Vagina (tissue), 2 donors: ENCODE data around the gene PTGR3. TPM values are rescaled to one million over a fixed set of nuclear protein-coding genes. Genes with fewer than 3 reads are reported as not detected.
"Not testable (repeated sequence)": the region's sequence is repeated elsewhere in the genome, so short reads cannot be mapped to it uniquely, and the experiment has no call there.

Experiments used
- DNase-seq, 2 donors: peaks; one replicate each; pipeline ENCODE4 v3.0.0-alpha.2; 2017; ENCODE audit errors: extremely low spot score in 2 of 2
- H3K27ac ChIP-seq: fragments of 200-600 bp; sonication (generic); one replicate; pipeline ENCODE4 v1.5.1; 2019
- H3K27me3 ChIP-seq: fragments of 200-600 bp; sonication (generic); one replicate; pipeline ENCODE4 v1.5.1; 2019
- H3K36me3 ChIP-seq, 2 donors: fragments of 200-600 bp; sonication (generic); one replicate each; pipeline ENCODE4 v1.5.1; 2017 to 2019
- H3K4me1 ChIP-seq: fragments of 200-600 bp; sonication (generic); one replicate; pipeline ENCODE4 v1.5.1; 2019
- H3K4me3 ChIP-seq, 2 donors: fragments of 200-600 bp; sonication (generic); 1 replicate in 1 of 2; 2 replicates in 1 of 2; pipeline ENCODE4 v1.5.1; 2016 to 2019
- H3K9me3 ChIP-seq: fragments of 200-600 bp; sonication (generic); one replicate; pipeline ENCODE4 v1.5.1; 2019
- POLR2A ChIP-seq, 2 donors: fragments of 450-650 bp; IDR thresholded peaks; one replicate each; pipeline ENCODE4 v1.6.1; 2017; ENCODE audit warnings: antibody characterized with exemption in 2 of 2, mild to moderate bottlenecking in 2 of 2, moderate library complexity in 2 of 2
- POLR2AphosphoS5 ChIP-seq, 2 donors: sonication (generic); formaldehyde crosslinking; IDR thresholded peaks; one replicate each; pipeline ENCODE4 v1.9.0; 2017; ENCODE audit warnings: antibody characterized with exemption in 2 of 2, mild to moderate bottlenecking in 2 of 2, low read depth in 1 of 2; ENCODE audit not compliant: insufficient read depth in 1 of 2
- intact Hi-C: fragments of 100-400 bp; cut with DNase I; formaldehyde crosslinking; loops from one replicate; pipeline ENCODE4 v1.15.1; 2023
- total RNA-seq: library from RNA; depleted of rRNA; stranded (reverse); fragments of >200 nt; gene quantifications from one replicate; pipeline ENCODE4 v1.2.3, GENCODE V29; 2016
- TF ChIP-seq, protein P1 (sequence below), 3 experiments: fragments of 450-650 bp in 2 of 3; fragments of 200-600 bp in 1 of 3; sonication (generic) in 1 of 3; IDR thresholded peaks; one replicate each; pipeline ENCODE4 v1.5.1; 2017 to 2019; ENCODE audit warnings: antibody characterized with exemption in 3 of 3, mild to moderate bottlenecking in 2 of 3, moderate library complexity in 2 of 3

The PTGR3 gene
- total RNA-seq, 1 donor from 2014 or later: 16.0 TPM

DNA sequence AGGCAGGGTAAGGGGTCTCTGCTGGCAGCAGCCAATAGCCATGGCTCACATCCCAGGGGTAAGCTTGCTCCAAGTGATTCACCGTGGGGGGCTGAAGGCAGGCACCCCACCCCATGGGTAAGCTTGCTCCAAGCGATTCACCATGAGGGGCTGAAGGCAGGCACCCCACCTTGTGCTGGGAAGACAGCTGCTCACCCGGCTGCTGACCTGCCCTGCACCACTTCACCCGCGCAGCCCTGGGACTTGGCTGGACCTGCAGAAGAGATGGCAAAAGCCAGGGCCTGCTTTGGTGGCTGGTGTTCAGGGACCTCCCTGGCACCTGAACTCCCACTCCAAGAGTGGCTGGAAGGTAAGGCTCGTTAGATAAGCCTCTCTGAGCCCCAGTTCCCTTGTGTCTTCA, 19.2 kb downstream of the PTGR3 start:
- intact Hi-C loops: no loop called here
- Histone ChIP-seq H3K27ac (no peak overlapping the region), H3K9me3 (no peaks in the 10 kb centered on the region), H3K36me3 (no peaks in the 10 kb centered on the region), H3K4me1 (no peaks in the 10 kb centered on the region), H3K4me3 (no peak overlapping the region), H3K27me3 (no peaks in the 10 kb centered on the region)
- no peak for TF ChIP-seq POLR2A (IDR thresholded peaks at IDR 0.05)
- TF ChIP-seq, protein P1, sequence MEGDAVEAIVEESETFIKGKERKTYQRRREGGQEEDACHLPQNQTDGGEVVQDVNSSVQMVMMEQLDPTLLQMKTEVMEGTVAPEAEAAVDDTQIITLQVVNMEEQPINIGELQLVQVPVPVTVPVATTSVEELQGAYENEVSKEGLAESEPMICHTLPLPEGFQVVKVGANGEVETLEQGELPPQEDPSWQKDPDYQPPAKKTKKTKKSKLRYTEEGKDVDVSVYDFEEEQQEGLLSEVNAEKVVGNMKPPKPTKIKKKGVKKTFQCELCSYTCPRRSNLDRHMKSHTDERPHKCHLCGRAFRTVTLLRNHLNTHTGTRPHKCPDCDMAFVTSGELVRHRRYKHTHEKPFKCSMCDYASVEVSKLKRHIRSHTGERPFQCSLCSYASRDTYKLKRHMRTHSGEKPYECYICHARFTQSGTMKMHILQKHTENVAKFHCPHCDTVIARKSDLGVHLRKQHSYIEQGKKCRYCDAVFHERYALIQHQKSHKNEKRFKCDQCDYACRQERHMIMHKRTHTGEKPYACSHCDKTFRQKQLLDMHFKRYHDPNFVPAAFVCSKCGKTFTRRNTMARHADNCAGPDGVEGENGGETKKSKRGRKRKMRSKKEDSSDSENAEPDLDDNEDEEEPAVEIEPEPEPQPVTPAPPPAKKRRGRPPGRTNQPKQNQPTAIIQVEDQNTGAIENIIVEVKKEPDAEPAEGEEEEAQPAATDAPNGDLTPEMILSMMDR (IDR thresholded peaks at IDR 0.05): no peak
- TF ChIP-seq POLR2AphosphoS5 (IDR thresholded peaks at IDR 0.05; ENCODE audit: insufficient read depth in 1 of 2, low read depth in 1 of 2): no peak
- DNase-seq: no peak

DNA sequence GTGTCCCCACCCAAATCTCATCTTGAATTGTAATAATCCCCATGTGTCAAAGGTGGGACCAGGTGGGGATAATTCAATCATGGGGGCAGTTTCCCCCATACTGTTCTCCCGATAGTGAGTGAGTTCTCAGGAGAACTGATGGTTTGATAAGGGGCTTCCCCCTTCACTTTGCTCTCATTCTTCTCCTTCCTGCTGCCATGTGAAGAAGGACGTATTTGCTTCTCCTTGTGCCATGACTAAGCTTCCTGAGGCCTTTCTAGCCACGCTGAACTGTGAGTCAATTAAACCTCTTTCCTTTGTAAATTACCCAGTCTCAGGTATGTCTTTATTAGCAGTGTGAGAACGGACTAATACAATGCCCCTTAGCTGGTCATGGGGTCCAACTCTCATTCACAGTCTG, 21.2 kb downstream of the PTGR3 start:
- H3K9me3 ChIP-seq, H3K4me1 ChIP-seq, H3K36me3 ChIP-seq, intact Hi-C loops, DNase-seq, H3K27ac ChIP-seq, H3K4me3 ChIP-seq, H3K27me3 ChIP-seq: not testable (repeated sequence)

DNA sequence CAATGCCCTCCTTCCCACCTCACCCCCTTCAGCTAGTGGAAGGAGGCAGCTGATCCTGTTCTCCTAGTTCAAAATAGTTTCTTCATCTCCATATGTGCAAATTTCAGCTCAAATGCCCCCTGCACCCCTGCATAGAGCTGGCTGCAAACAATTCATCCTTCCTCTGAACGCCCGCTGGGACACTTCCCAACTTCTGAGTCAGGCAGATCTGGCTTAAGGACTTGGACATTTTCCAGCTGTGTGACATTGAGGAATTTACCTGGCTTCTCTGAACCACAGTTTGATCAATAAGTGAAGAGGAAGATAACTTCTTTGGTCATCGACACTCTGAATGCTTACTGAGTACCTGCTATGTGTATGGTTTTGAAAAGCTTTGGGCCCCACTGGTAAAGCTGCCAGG, 23.5 kb downstream of the PTGR3 start:
- Histone ChIP-seq H3K4me3 (no peak overlapping the region), H3K9me3 (no peaks in the 10 kb centered on the region), H3K27ac (no peak overlapping the region), H3K27me3 (no peaks in the 10 kb centered on the region), H3K4me1 (no peaks in the 10 kb centered on the region), H3K36me3 (no peaks in the 10 kb centered on the region)
- no peak for DNase-seq
- TF ChIP-seq, protein P1 (IDR thresholded peaks at IDR 0.05): no peak
- TF ChIP-seq POLR2AphosphoS5 (IDR thresholded peaks at IDR 0.05; ENCODE audit: insufficient read depth in 1 of 2, low read depth in 1 of 2): no peak
- no peak for TF ChIP-seq POLR2A (IDR thresholded peaks at IDR 0.05)
- intact Hi-C loops: no loop called here

DNA sequence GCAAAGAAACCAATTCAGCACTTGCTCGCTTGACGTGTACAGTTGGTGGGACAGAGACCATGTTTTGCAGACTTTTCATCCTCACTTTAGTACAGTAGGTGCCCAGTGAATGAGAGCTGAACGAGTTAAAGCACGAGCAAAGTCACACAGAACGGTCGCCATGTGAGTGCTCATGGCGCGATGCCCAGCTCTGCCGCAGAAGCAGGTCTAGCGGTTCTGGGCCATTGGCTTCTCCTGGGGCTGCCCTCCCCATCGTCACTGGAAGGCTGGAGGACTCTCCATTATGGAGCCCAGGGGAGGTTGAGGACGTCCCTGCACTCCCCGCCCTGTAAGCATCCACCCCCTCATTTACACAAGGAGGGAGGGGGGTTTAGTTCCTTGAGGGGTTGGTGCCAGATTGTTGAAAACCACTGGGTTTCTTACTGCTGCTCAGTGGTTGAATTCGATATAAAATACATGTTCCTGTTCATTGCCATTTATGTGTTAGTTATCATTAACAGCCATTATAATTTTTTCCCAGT, 24.9 kb downstream of the PTGR3 start:
- intact Hi-C loops: no loop called here
- no peak overlapping the region for H3K4me3 ChIP-seq
- no peak overlapping the region for H3K27ac ChIP-seq
- TF ChIP-seq, protein P1 (IDR thresholded peaks at IDR 0.05): no peak
- H3K36me3 ChIP-seq: no peaks in the 10 kb centered on the region
- no peaks in the 10 kb centered on the region for H3K4me1 ChIP-seq
- no peaks in the 10 kb centered on the region for H3K27me3 ChIP-seq
- H3K9me3 ChIP-seq: no peaks in the 10 kb centered on the region
- no peak for DNase-seq

DNA sequence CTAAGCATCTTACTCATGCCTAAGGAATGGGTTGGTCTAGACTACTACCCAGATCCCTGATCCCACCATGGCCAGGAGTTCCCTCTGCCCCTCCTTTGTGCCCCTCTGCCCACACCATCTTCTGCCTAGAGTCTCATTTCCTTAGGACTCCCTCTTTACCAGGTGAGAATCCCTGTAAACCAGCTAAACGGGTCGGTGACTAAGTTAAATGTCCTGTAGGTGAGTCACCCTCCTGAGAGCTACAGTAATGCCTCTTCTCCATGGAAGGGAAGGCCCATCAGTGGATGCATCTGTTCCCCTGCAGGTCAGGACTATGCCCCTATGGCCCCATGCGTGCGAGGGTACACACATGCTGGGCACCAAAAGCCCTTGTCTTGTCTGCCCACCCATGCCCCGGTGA, 25.4 kb downstream of the PTGR3 start:
- no peak overlapping the region for H3K27ac ChIP-seq
- H3K4me1 ChIP-seq: no peaks in the 10 kb centered on the region
- no peak for DNase-seq
- no peak for TF ChIP-seq POLR2AphosphoS5 (IDR thresholded peaks at IDR 0.05; ENCODE audit: insufficient read depth in 1 of 2, low read depth in 1 of 2)
- TF ChIP-seq POLR2A (IDR thresholded peaks at IDR 0.05): no peak
- TF ChIP-seq, protein P1 (IDR thresholded peaks at IDR 0.05): no peak
- no peak overlapping the region for H3K4me3 ChIP-seq
- H3K27me3 ChIP-seq: no peaks in the 10 kb centered on the region
- H3K36me3 ChIP-seq: no peaks in the 10 kb centered on the region
- intact Hi-C loops: no loop called here
- H3K9me3 ChIP-seq: no peaks in the 10 kb centered on the region
